SK-N-SH (cell line): ENCODE data around the gene TRPM8. TPM values are rescaled to one million over a fixed set of nuclear protein-coding genes. Genes with fewer than 3 reads are reported as not detected.

ENCODE experiments used
- CTCF ChIA-PET: fragments of 300-600, 350-600 bp; formaldehyde crosslinking; extraction: SDS; loops from one replicate; lab custom pipeline; 2021; lab: Yijun Ruan, JAX
- POLR2A ChIA-PET: fragments of 350-600 bp; sonication (Branson Sonifier 250); formaldehyde crosslinking; extraction: SDS; loops from one replicate; lab custom pipeline; 2020; ENCODE audit warnings: antibody characterized with exemption, inconsistent platforms; lab: Yijun Ruan, JAX
- DNase-seq: peaks from one replicate; pipeline ENCODE4 v3.0.0; 2012
- H2AFZ ChIP-seq: fragments of 200-600 bp; sonication (generic); 2 replicates; pipeline ENCODE4 v1.8.1; 2016; ENCODE audit warnings: antibody characterized with exemption, mild to moderate bottlenecking, low read depth
- H3F3A ChIP-seq: fragments of 200-600 bp; sonication (generic); replicated peaks from 2 replicates; pipeline ENCODE3; 2016; ENCODE audit warnings: antibody characterized with exemption, mild to moderate bottlenecking; ENCODE audit not compliant: insufficient read depth
- H3K27ac ChIP-seq, 2 experiments: fragments of 200-500 bp in 1 of 2; fragments of 200-600 bp in 1 of 2; sonication (Bioruptor generic) in 1 of 2; sonication (generic), shearing (Covaris generic) in 1 of 2; 2 replicates each; pipeline versions ENCODE4 v1.5.1 to v1.6.1; 2014 to 2016; ENCODE audit warnings: low read depth in 2 of 2, inconsistent platforms in 1 of 2, low read length in 1 of 2, mild to moderate bottlenecking in 1 of 2, mixed read lengths in 1 of 2
- H3K27me3 ChIP-seq: fragments of 200-600 bp; sonication (generic), shearing (Covaris generic); 2 replicates; pipeline ENCODE4 v1.6.1; 2016; ENCODE audit warnings: mixed run types; ENCODE audit not compliant: insufficient read depth
- H3K36me3 ChIP-seq, 2 experiments: fragments of 200-500 bp in 1 of 2; fragments of 200-600 bp in 1 of 2; sonication (Bioruptor generic) in 1 of 2; sonication (generic) in 1 of 2; replicated peaks in 1 of 2; 2 replicates each; pipeline versions ENCODE3 to v1.5.1; 2014 to 2016; ENCODE audit warnings: low read length in 1 of 2, mild to moderate bottlenecking in 1 of 2; ENCODE audit not compliant: insufficient read depth in 2 of 2, control insufficient read depth in 1 of 2
- H3K4me1 ChIP-seq, 2 experiments: fragments of 200-500 bp in 1 of 2; fragments of 200-600 bp in 1 of 2; sonication (Bioruptor generic) in 1 of 2; sonication (generic), shearing (Covaris generic) in 1 of 2; 2 replicates each; pipeline versions ENCODE4 v1.5.1 to v1.6.1; 2014 to 2016; ENCODE audit warnings: low read depth in 1 of 2, low read length in 1 of 2, mixed run types in 1 of 2; ENCODE audit not compliant: insufficient read depth in 2 of 2, control insufficient read depth in 1 of 2
- H3K4me2 ChIP-seq: fragments of 200-600 bp; sonication (generic), shearing (Covaris generic); 2 replicates; pipeline ENCODE4 v1.6.1; 2017; ENCODE audit warnings: mixed run types
- H3K4me3 ChIP-seq, 2 experiments: fragments of 200-500 bp in 1 of 2; fragments of 200-600 bp in 1 of 2; sonication (Bioruptor generic) in 1 of 2; sonication (generic), shearing (Covaris generic) in 1 of 2; 2 replicates each; pipeline versions ENCODE4 v1.5.1 to v1.8.1; 2014 to 2016; ENCODE audit warnings: low read depth in 2 of 2, inconsistent platforms in 1 of 2, low read length in 1 of 2, mild to moderate bottlenecking in 1 of 2, mixed read lengths in 1 of 2, moderate library complexity in 1 of 2
- H3K79me2 ChIP-seq: fragments of 200-600 bp; sonication (generic); 2 replicates; pipeline ENCODE4 v1.8.1; 2017; ENCODE audit warnings: mild to moderate bottlenecking; ENCODE audit not compliant: insufficient read depth
- H3K9ac ChIP-seq: fragments of 200-600 bp; sonication (generic); 2 replicates; pipeline ENCODE4 v1.6.1; 2017; ENCODE audit warnings: mixed run types
- H3K9me2 ChIP-seq: fragments of 200-600 bp; sonication (generic); 2 replicates; pipeline ENCODE4 v1.6.1; 2017; ENCODE audit warnings: mixed run types
- H3K9me3 ChIP-seq: fragments of 200-600 bp; sonication (generic); 2 replicates; pipeline ENCODE4 v1.6.1; 2017; ENCODE audit warnings: mixed run types, mild to moderate bottlenecking, moderate library complexity
- H4K20me1 ChIP-seq: fragments of 200-600 bp; sonication (generic); 2 replicates; pipeline ENCODE4 v1.6.1; 2017; ENCODE audit warnings: mild to moderate bottlenecking, mixed run types; ENCODE audit not compliant: insufficient read depth
- ELF1 ChIP-seq: IDR thresholded peaks from 2 replicates; pipeline ENCODE4 v1.4.0; 2012
- EP300 ChIP-seq, 2 experiments: IDR thresholded peaks; 2 replicates each; pipeline versions ENCODE4 v1.4.0 to v1.6.1; 2012; ENCODE audit warnings: borderline replicate concordance in 1 of 2, low read depth in 1 of 2, low read length in 1 of 2
- GABPA ChIP-seq: IDR thresholded peaks from 2 replicates; pipeline ENCODE4 v1.4.0; 2012; ENCODE audit warnings: low read depth, mild to moderate bottlenecking
- JUND ChIP-seq: IDR thresholded peaks from 2 replicates; pipeline ENCODE4 v1.4.0; 2012
- MEF2A ChIP-seq: IDR thresholded peaks from 2 replicates; pipeline ENCODE4 v1.4.0; 2012; ENCODE audit warnings: low read depth, borderline replicate concordance
- MXI1 ChIP-seq: IDR thresholded peaks from 2 replicates; pipeline ENCODE4 v1.6.1; 2012; ENCODE audit warnings: mild to moderate bottlenecking, low read depth, low read length, improper control_type of control experiment
- NFIC ChIP-seq: IDR thresholded peaks from 2 replicates; pipeline ENCODE4 v1.4.0; 2012; ENCODE audit warnings: borderline replicate concordance
- NRF1 ChIP-seq: IDR thresholded peaks from 2 replicates; pipeline ENCODE4 v1.6.1; 2012; ENCODE audit warnings: low read depth, mild to moderate bottlenecking, low read length
- RAD21 ChIP-seq: IDR thresholded peaks from 2 replicates; pipeline ENCODE4 v1.6.1; 2012; ENCODE audit warnings: mild to moderate bottlenecking, low read length
- SIN3A ChIP-seq: IDR thresholded peaks from 2 replicates; pipeline ENCODE4 v1.6.1; 2012; ENCODE audit warnings: low read depth, mild to moderate bottlenecking, low read length, moderate library complexity, borderline replicate concordance
- TCF12 ChIP-seq: IDR thresholded peaks from 2 replicates; pipeline ENCODE4 v1.4.0; 2012
- WGBS: methylation state at CpG from one replicate; pipeline ENCODE4 v1.1.6; 2017; ENCODE audit warnings: low lambda C conversion rate; 5-methylcytosine and 5-hydroxymethylcytosine counted together
- polyA plus RNA-seq, 3 experiments: library from polyadenylated mRNA; depleted of rRNA; stranded (reverse); fragments of >200 nt; gene quantifications; 2 replicates each; pipeline ENCODE4 v1.2.3, GENCODE V29; 2012
- TF ChIP-seq, protein P1 (sequence below): fragments of 150-350 bp; IDR thresholded peaks from 2 replicates; pipeline ENCODE4 v1.6.1; 2016; ENCODE audit warnings: mild to moderate bottlenecking, low read depth, low read length
- TF ChIP-seq, protein P2 (sequence below): IDR thresholded peaks from 2 replicates; pipeline ENCODE4; 2012
- TF ChIP-seq, protein P3 (sequence below): IDR thresholded peaks from 2 replicates; pipeline ENCODE4 v1.4.0; 2012; ENCODE audit warnings: low read depth
- TF ChIP-seq, protein P4 (sequence below): fragments of 200-600 bp; sonication (generic); IDR thresholded peaks from 2 replicates; pipeline ENCODE4 v1.6.1; 2017; ENCODE audit warnings: antibody characterized with exemption, mild to moderate bottlenecking, moderate library complexity

Gene TRPM8
- polyA plus RNA-seq, 1 of the 3 experiments (the other 2 are of a cell fraction), result 0.85 TPM

DNA sequence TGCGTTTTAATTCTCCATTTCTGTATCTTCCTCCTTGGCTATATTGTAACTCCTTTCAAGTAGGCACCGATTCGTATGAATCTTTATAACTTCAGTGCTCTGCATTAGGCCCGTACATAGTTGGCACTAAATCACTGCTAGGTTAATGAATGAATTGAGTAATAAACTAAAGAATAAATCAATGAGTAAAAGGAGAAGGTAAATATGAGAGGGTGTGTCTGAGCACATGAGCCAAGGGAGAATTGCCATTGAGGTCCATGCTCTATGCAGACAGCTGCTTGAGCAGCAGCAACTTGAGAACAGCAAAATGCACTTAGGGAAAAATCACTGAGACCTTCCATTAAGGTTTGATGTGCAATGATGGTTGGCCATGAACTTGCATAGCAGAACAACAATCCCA is 11.2 kb upstream of the TRPM8 start:
- CTCF ChIA-PET, result no interaction called here
- no peak overlapping the region for H3K27ac ChIP-seq

DNA sequence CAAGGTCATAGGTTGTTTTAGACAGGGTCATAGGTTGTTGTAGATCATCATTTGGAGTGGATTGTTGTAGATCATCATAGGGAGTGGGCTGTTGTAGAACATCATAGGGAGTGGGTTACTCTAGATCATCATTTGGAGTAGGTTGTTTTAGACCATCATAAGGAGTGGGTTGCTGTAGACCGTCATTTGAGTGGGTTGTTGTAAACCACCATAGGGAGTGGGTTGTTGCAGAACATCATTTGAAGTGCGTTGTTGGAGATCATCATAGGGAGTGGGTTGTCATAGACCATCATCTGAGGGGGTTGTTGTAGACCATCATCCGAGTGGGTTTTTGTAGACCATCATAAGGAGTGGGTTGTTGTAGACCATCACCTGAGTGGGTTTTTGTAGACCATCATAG is 9.5 kb upstream of the TRPM8 start:
- POLR2A ChIA-PET, result no interaction called here
- WGBS, result 38% methylated on average over 3 of the region's 3 CpGs

More for the DNA sequence above, 11.2 kb upstream of the TRPM8 start:
- DNase-seq, result no peak
- no peak overlapping the region for H2AFZ ChIP-seq
- no peak overlapping the region for H3K4me2 ChIP-seq
- no peak for TF ChIP-seq ELF1
- TF ChIP-seq, protein P1, sequence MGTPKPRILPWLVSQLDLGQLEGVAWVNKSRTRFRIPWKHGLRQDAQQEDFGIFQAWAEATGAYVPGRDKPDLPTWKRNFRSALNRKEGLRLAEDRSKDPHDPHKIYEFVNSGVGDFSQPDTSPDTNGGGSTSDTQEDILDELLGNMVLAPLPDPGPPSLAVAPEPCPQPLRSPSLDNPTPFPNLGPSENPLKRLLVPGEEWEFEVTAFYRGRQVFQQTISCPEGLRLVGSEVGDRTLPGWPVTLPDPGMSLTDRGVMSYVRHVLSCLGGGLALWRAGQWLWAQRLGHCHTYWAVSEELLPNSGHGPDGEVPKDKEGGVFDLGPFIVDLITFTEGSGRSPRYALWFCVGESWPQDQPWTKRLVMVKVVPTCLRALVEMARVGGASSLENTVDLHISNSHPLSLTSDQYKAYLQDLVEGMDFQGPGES, result no peak
- TF ChIP-seq NRF1, result no peak
- TF ChIP-seq GABPA, result no peak
- TF ChIP-seq NFIC, result no peak
- no peak for TF ChIP-seq EP300 (IDR thresholded peaks at IDR 0.05; ENCODE audit: borderline replicate concordance in 1 of 2, low read depth in 1 of 2, low read length in 1 of 2)
- no peak for TF ChIP-seq SIN3A
- POLR2A ChIA-PET, result interaction anchor here (0.6 kb wide), 1 partner anchor 1368 kb away, joined by 3 read pairs; no protein-coding TSS in a partner anchor
- no peaks in the 10 kb centered on the region for H4K20me1 ChIP-seq
- H3K9ac ChIP-seq, result no peak overlapping the region
- WGBS, result 43% methylated on average over 4 of the region's 4 CpGs
- no peaks in the 10 kb centered on the region for H3K4me1 ChIP-seq
- no peaks in the 10 kb centered on the region for H3K79me2 ChIP-seq
- H3K4me3 ChIP-seq, result no peak overlapping the region
- H3K9me2 ChIP-seq, result no peaks in the 10 kb centered on the region
- no peaks in the 10 kb centered on the region for H3K36me3 ChIP-seq
- H3K27me3 ChIP-seq, result no peaks in the 10 kb centered on the region; the same call in 1 of the 2 replicates
- no peaks in the 10 kb centered on the region for H3F3A ChIP-seq
- H3K9me3 ChIP-seq, result no peaks in the 10 kb centered on the region

More for the DNA sequence above, 9.5 kb upstream of the TRPM8 start:
- Histone ChIP-seq H3K79me2 (no peaks in the 10 kb centered on the region), H3K4me1 (no peaks in the 10 kb centered on the region), H3K9me2 (no peaks in the 10 kb centered on the region), H3K27me3 (no peaks in the 10 kb centered on the region; the same call in 1 of the 2 replicates), H3K9ac (no peak overlapping the region), H3F3A (no peaks in the 10 kb centered on the region), H2AFZ (no peak overlapping the region), H4K20me1 (no peaks in the 10 kb centered on the region), H3K4me3 (no peak overlapping the region), H3K36me3 (no peaks in the 10 kb centered on the region), H3K27ac (no peak overlapping the region), H3K9me3 (no peaks in the 10 kb centered on the region), H3K4me2 (no peak overlapping the region)
- DNase-seq, result no peak
- TF ChIP-seq, protein P2, sequence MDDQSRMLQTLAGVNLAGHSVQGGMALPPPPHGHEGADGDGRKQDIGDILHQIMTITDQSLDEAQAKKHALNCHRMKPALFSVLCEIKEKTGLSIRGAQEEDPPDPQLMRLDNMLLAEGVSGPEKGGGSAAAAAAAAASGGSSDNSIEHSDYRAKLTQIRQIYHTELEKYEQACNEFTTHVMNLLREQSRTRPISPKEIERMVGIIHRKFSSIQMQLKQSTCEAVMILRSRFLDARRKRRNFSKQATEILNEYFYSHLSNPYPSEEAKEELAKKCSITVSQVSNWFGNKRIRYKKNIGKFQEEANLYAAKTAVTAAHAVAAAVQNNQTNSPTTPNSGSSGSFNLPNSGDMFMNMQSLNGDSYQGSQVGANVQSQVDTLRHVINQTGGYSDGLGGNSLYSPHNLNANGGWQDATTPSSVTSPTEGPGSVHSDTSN, result no peak
- TF ChIP-seq MXI1, result no peak
- no peak for TF ChIP-seq RAD21
- no peak for TF ChIP-seq JUND
- TF ChIP-seq MEF2A, result no peak
- TF ChIP-seq, protein P3, sequence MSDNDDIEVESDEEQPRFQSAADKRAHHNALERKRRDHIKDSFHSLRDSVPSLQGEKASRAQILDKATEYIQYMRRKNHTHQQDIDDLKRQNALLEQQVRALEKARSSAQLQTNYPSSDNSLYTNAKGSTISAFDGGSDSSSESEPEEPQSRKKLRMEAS, result no peak
- no peak for TF ChIP-seq TCF12
- TF ChIP-seq, protein P4, sequence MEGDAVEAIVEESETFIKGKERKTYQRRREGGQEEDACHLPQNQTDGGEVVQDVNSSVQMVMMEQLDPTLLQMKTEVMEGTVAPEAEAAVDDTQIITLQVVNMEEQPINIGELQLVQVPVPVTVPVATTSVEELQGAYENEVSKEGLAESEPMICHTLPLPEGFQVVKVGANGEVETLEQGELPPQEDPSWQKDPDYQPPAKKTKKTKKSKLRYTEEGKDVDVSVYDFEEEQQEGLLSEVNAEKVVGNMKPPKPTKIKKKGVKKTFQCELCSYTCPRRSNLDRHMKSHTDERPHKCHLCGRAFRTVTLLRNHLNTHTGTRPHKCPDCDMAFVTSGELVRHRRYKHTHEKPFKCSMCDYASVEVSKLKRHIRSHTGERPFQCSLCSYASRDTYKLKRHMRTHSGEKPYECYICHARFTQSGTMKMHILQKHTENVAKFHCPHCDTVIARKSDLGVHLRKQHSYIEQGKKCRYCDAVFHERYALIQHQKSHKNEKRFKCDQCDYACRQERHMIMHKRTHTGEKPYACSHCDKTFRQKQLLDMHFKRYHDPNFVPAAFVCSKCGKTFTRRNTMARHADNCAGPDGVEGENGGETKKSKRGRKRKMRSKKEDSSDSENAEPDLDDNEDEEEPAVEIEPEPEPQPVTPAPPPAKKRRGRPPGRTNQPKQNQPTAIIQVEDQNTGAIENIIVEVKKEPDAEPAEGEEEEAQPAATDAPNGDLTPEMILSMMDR, result no peak
- no peak for TF ChIP-seq NRF1
- CTCF ChIA-PET, result interaction anchor here (0.9 kb wide), 1 partner anchor 8 kb away, joined by 3 read pairs; no protein-coding TSS in a partner anchor
